Calu3 (cell line): ENCODE data around the gene ASB6. TPM values are rescaled to one million over a fixed set of nuclear protein-coding genes. Genes with fewer than 3 reads are reported as not detected.

ENCODE experiments used
- BruUV-seq: library from RNA; stranded (reverse); fragments of 400-500 nt; replicated peaks from 2 replicates; lab custom pipeline; 2021; lab: Mats Ljungman, UMichigan
- CTCF ChIA-PET: fragments of 300-600 bp; sonication (Branson Sonifier 250); formaldehyde crosslinking; loops from one replicate; lab custom pipeline; 2022; ENCODE audit warnings: antibody characterized with exemption; lab: Charles Lee
- DNase-seq: peaks from one replicate; pipeline ENCODE4 v3.0.0; 2022
- H3K27ac Mint-ChIP-seq: one replicate; pipeline ENCODE4 v1.8.0; 2022; ENCODE audit warnings: mixed read lengths; ENCODE audit not compliant: unreplicated experiment
- H3K27me3 Mint-ChIP-seq: one replicate; pipeline ENCODE4 v1.8.0; 2022; ENCODE audit warnings: mixed read lengths; ENCODE audit not compliant: unreplicated experiment
- H3K36me3 Mint-ChIP-seq: one replicate; pipeline ENCODE4 v1.8.0; 2022; ENCODE audit warnings: mild to moderate bottlenecking, moderate library complexity, mixed read lengths; ENCODE audit not compliant: insufficient read depth, unreplicated experiment
- H3K4me1 Mint-ChIP-seq: one replicate; pipeline ENCODE4 v1.8.0; 2022; ENCODE audit warnings: mild to moderate bottlenecking, low read depth, mixed read lengths; ENCODE audit not compliant: unreplicated experiment
- H3K4me3 Mint-ChIP-seq: one replicate; pipeline ENCODE4 v1.8.0; 2022; ENCODE audit warnings: mild to moderate bottlenecking, low read depth, moderate library complexity, mixed read lengths; ENCODE audit not compliant: unreplicated experiment
- H3K9me3 Mint-ChIP-seq: one replicate; pipeline ENCODE4 v1.8.0; 2022; ENCODE audit warnings: low read depth, mixed read lengths; ENCODE audit not compliant: unreplicated experiment
- CTCF ChIP-seq: fragments of 200-600 bp; IDR thresholded peaks from one replicate; pipeline ENCODE4 v1.8.0; 2022; ENCODE audit warnings: antibody characterized with exemption; ENCODE audit not compliant: unreplicated experiment
- intact Hi-C: fragments of 100-400 bp; cut with micrococcal nuclease; formaldehyde crosslinking; loops from one replicate; pipeline ENCODE4 v1.10.0; 2022; ENCODE audit not compliant: unreplicated experiment
- total RNA-seq: library from RNA; stranded (reverse); gene quantifications from 2 replicates; pipeline ENCODE4 v1.2.3, GENCODE V29; 2022

The ASB6 gene
- total RNA-seq, 1 experiment from 2014 or later = 15.5 TPM

GRCh38 chr9:129679537-129679936, 37.6 kb upstream of the ASB6 start:
- Mint-ChIP-seq H3K36me3 (no peaks in the 10 kb centered on the region), H3K9me3 (no peaks in the 10 kb centered on the region), H3K27ac (no peak overlapping the region), H3K4me3 (no peak overlapping the region), H3K4me1 (no peaks in the 10 kb centered on the region), H3K27me3 (peaks cover 32% of the 10 kb centered on the region)
- DNase-seq = no peak
- intact Hi-C loops = no loop called here
- no TSS peak for BruUV-seq
- CTCF ChIA-PET = no interaction called here
- TF ChIP-seq CTCF = no peak

- peaks cover 39% of the 10 kb centered on the region for H3K27me3 Mint-ChIP-seq
- H3K9me3 Mint-ChIP-seq = no peaks in the 10 kb centered on the region
- no peak for TF ChIP-seq CTCF
- no peak overlapping the region for H3K27ac Mint-ChIP-seq
- H3K36me3 Mint-ChIP-seq = no peaks in the 10 kb centered on the region
- DNase-seq = no peak
- no peaks in the 10 kb centered on the region for H3K4me1 Mint-ChIP-seq
- intact Hi-C loops = no loop called here
- no TSS peak for BruUV-seq
- CTCF ChIA-PET = no interaction called here
- H3K4me3 Mint-ChIP-seq = no peak overlapping the region
Observed at GRCh38 chr9:129678844-129679243, 36.9 kb upstream of the ASB6 start.

GRCh38 chr9:129677456-129677855, 35.5 kb upstream of the ASB6 start:
- intact Hi-C loops = no loop called here
- CTCF ChIA-PET = interaction anchor here (1.0 kb wide), 1 partner anchor 15 kb away, joined by 3 read pairs; no protein-coding TSS in a partner anchor
- Mint-ChIP-seq H3K9me3 (no peaks in the 10 kb centered on the region), H3K36me3 (no peaks in the 10 kb centered on the region), H3K4me1 (no peaks in the 10 kb centered on the region), H3K27me3 (peaks cover 51% of the 10 kb centered on the region), H3K4me3 (no peak overlapping the region), H3K27ac (no peak overlapping the region)
- DNase-seq = no peak
- BruUV-seq = no TSS peak
- no peak for TF ChIP-seq CTCF

GRCh38 chr9:129676975-129677374, 35.0 kb upstream of the ASB6 start:
- BruUV-seq = no TSS peak
- no peak for DNase-seq
- no peaks in the 10 kb centered on the region for H3K9me3 Mint-ChIP-seq
- no peak for TF ChIP-seq CTCF
- H3K4me3 Mint-ChIP-seq = no peak overlapping the region
- H3K27me3 Mint-ChIP-seq = peaks cover 56% of the 10 kb centered on the region
- no peak overlapping the region for H3K27ac Mint-ChIP-seq
- no peaks in the 10 kb centered on the region for H3K36me3 Mint-ChIP-seq
- CTCF ChIA-PET = no interaction called here
- intact Hi-C loops = no loop called here
- H3K4me1 Mint-ChIP-seq = no peaks in the 10 kb centered on the region
